ENCODE measurements around the gene IL24. TPM values are rescaled to one million over a fixed set of nuclear protein-coding genes. Genes with fewer than 3 reads are reported as not detected.

The IL24 gene
- total RNA-seq, 1 experiment from 2014 or later = 0.58 TPM

- CTCF ChIA-PET = interaction anchor here (1.3 to 1.4 kb wide), 3 partner anchors 9 to 451 kb away, joined by 3 to 5 read pairs (median 4); no protein-coding TSS in a partner anchor
- no peak overlapping the region for H3K4me3 Mint-ChIP-seq (ENCODE audit: unreplicated experiment)
- peaks cover 25% of the 10 kb centered on the region for H3K27me3 Mint-ChIP-seq (ENCODE audit: insufficient read depth, unreplicated experiment)
- no peak for TF ChIP-seq CTCF (IDR thresholded peaks at IDR 0.05; ENCODE audit: unreplicated experiment)
- no peaks in the 10 kb centered on the region for H3K36me3 Mint-ChIP-seq (ENCODE audit: insufficient read depth, unreplicated experiment)
- POLR2A ChIA-PET = no interaction called here
- peaks cover 8% of the 10 kb centered on the region for H3K4me1 Mint-ChIP-seq (ENCODE audit: insufficient read depth, unreplicated experiment)
- BruUV-seq (replicated peaks) = no TSS peak
- no peak for DNase-seq (ENCODE audit: unreplicated experiment)
- intact Hi-C loops (cut with micrococcal nuclease) = no loop called here
- H3K9me3 Mint-ChIP-seq (ENCODE audit: unreplicated experiment) = no peaks in the 10 kb centered on the region
- no peak overlapping the region for H3K27ac Mint-ChIP-seq (ENCODE audit: low read depth, unreplicated experiment)
These were observed 43.3 kb downstream of the IL24 start for GRCh38 chr1:206940588-206940936.

GRCh38 chr1:206941766-206942418 lies 44.6 kb downstream of the IL24 start:
- Mint-ChIP-seq H3K9me3 (ENCODE audit: unreplicated experiment) (no peaks in the 10 kb centered on the region), H3K27me3 (ENCODE audit: insufficient read depth, unreplicated experiment) (peaks cover 39% of the 10 kb centered on the region), H3K36me3 (ENCODE audit: insufficient read depth, unreplicated experiment) (no peaks in the 10 kb centered on the region), H3K4me3 (ENCODE audit: unreplicated experiment) (no peak overlapping the region), H3K4me1 (ENCODE audit: insufficient read depth, unreplicated experiment) (peaks cover 8% of the 10 kb centered on the region), H3K27ac (ENCODE audit: low read depth, unreplicated experiment) (no peak overlapping the region)
- TF ChIP-seq CTCF (IDR thresholded peaks at IDR 0.05; ENCODE audit: unreplicated experiment) = no peak
- no TSS peak for BruUV-seq (replicated peaks)
- POLR2A ChIA-PET = interaction anchor here (0.6 kb wide), 3 partner anchors 92 to 651 kb away, joined by 3 to 5 read pairs (median 3); no protein-coding TSS in a partner anchor
- DNase-seq (ENCODE audit: unreplicated experiment) = no peak
- CTCF ChIA-PET = interaction anchor here (0.7 to 2.4 kb wide), 10 partner anchors 8 to 357 kb away, joined by 3 to 13 read pairs (median 4); no protein-coding TSS in a partner anchor
- intact Hi-C loops (cut with micrococcal nuclease) = no loop called here

GRCh38 chr1:206944703-206945102 lies 47.5 kb downstream of the IL24 start:
- ChIA-PET CTCF (interaction anchor here (0.6 to 1.0 kb wide), 4 partner anchors 8 to 404 kb away, joined by 3 to 4 read pairs (median 4); no protein-coding TSS in a partner anchor), POLR2A (interaction anchor here (1.2 kb wide), 1 partner anchor 17 kb away, joined by 3 read pairs; no protein-coding TSS in a partner anchor)
- Mint-ChIP-seq H3K27me3 (ENCODE audit: insufficient read depth, unreplicated experiment) (peaks cover 39% of the 10 kb centered on the region), H3K9me3 (ENCODE audit: unreplicated experiment) (no peaks in the 10 kb centered on the region), H3K4me1 (ENCODE audit: insufficient read depth, unreplicated experiment) (peaks cover 8% of the 10 kb centered on the region), H3K4me3 (ENCODE audit: unreplicated experiment) (no peak overlapping the region), H3K36me3 (ENCODE audit: insufficient read depth, unreplicated experiment) (no peaks in the 10 kb centered on the region), H3K27ac (ENCODE audit: low read depth, unreplicated experiment) (no peak overlapping the region)
- no peak for DNase-seq (ENCODE audit: unreplicated experiment)
- intact Hi-C loops (cut with micrococcal nuclease) = no loop called here
- TF ChIP-seq CTCF (IDR thresholded peaks at IDR 0.05; ENCODE audit: unreplicated experiment) = no peak
- BruUV-seq (replicated peaks) = no TSS peak

GRCh38 chr1:206945779-206946178 lies 48.5 kb downstream of the IL24 start:
- intact Hi-C loops (cut with micrococcal nuclease) = no loop called here
- Mint-ChIP-seq H3K36me3 (ENCODE audit: insufficient read depth, unreplicated experiment) (no peaks in the 10 kb centered on the region), H3K4me1 (ENCODE audit: insufficient read depth, unreplicated experiment) (no peaks in the 10 kb centered on the region), H3K4me3 (ENCODE audit: unreplicated experiment) (no peak overlapping the region), H3K27me3 (ENCODE audit: insufficient read depth, unreplicated experiment) (peaks cover 39% of the 10 kb centered on the region), H3K9me3 (ENCODE audit: unreplicated experiment) (no peaks in the 10 kb centered on the region), H3K27ac (ENCODE audit: low read depth, unreplicated experiment) (no peak overlapping the region)
- ChIA-PET POLR2A (interaction anchor here (0.6 to 0.7 kb wide), 2 partner anchors 35 to 74 kb away, joined by 3 to 4 read pairs; no protein-coding TSS in a partner anchor), CTCF (interaction anchor here (0.6 to 1.6 kb wide), 7 partner anchors 9 to 316 kb away, joined by 3 to 6 read pairs (median 4); no protein-coding TSS in a partner anchor)
- no TSS peak for BruUV-seq (replicated peaks)
- DNase-seq (ENCODE audit: unreplicated experiment) = no peak
- TF ChIP-seq CTCF (IDR thresholded peaks at IDR 0.05; ENCODE audit: unreplicated experiment) = no peak

Data from MCF 10A (cell line).